Stimulated activated CD4-positive, alpha-beta T cell treated with anti-CD3 and anti-CD28 coated beads, Interleukin-1b, Interleukin-23, amount 100 ng/mL, for 1 hour (primary cell): ENCODE measurements around the gene CAVIN4.

Experiments used
- DNase-seq, 2 donors: peaks; one replicate each; pipeline ENCODE4 v3.0.0-alpha.2; 2020; ENCODE audit warnings: low read depth in 2 of 2

The CAVIN4 gene

DNA sequence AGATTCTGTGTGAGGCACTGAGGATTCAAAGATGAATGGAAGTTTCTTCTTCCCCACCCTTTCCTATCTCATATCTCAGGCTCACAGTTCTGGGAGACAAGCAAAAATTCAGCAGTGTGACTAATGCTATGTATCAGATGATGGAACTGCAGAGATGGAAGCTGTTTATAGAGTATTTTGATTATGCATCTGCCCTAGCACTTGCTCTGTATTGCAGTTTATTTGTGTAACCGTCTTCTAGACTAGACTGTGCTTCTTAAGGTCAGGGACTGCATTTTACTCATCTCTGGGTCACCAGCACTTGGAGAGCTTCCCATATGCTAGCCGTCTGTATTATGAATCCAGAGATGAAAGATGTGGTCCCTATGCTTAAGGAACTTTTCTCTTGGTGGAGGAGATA is 12.6 kb downstream of the CAVIN4 start:
- DNase-seq = no peak

DNA sequence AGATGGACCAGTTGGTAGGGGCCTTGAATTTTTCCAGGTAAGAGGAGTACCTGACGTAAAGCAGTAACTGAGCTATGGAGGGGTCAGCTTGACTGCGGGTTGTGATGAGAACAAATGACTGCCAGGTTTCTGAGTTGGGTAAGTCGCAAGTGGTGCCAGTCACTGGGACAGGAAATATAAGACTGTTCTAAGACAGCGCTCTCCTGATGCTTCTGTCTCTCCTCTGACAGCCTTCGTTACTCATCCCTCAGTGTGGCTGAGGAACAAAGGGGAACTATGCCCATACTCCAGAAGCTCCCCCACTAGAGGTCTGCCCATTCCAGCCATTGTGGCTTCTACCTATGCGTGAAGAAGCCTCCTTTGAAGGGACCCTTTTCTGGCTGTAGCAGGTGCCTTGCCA is 13.3 kb downstream of the CAVIN4 start:
- no peak for DNase-seq

DNA sequence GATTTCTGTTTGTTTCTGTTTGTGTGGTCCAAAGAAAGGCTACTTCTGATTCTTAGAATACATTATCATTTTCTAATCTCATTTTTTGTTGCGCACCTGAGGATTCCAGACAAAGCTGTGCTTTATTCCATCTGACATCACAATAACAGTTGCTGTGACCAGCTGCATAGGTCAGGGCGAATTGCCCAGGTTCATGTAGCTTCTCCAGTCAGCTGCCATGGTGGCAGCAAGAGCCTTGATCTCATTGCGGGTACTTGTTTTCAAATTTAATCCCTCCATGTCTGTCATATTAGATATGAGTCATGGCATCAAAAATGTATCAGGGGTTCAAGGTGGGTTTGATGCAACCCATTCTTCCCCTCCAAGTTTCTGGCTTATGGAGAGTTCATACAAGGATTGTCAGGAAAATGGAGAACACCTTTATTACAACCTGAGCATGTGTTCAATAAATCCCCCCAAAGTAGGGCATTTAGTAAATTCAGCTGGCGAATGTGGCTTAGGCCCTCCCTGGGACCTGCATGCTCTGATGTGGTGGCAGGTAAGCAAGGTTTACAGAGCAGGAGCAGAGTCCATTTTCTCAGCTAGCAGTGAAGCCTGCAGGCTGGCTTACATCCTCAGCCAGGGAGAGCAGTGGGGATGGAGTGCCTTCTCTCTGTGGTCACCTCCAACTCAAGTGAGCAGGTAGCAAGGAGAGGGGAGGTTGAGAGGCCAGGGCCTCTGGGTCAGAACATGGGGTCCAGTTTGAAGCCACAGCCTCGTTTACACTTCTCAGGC is 13.9 kb downstream of the CAVIN4 start:
- no peak for DNase-seq

DNA sequence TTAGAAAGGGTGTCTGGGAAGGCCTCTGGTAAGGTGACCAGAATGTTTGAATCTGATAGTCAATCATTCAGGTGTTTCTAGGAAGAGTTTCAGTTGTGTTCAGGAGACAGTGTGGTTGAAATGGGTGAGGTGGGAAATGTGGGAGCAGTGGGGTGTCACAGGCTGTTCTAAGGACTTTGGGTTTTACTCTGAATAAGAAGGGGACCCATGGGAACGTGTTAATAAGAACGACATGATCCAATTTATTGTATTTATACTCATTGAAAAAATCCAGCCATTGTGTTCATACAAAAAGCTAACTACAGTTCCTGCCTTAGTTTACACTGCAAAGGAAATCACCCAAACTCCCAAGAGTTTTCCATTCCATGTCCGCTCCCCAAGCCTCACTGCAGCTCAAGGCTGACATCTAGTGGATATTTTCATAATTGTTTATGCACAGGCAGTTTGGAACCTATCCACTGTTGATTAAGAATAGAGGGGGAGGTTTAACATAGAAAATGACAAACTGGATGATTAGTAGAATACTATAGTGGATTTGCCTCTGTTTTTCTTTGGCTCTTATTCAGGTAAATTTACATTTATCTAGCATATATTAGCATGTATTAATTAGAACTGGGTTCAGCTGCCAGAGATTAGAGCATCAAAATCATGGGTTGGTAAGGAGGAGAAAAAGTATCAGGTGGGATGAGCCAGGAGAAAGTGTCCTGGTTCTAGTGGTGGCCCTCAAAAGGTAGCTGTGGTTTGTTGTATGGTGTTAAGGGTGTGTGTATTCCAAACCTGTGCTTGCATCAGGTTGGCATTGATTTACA is 17.7 kb downstream of the CAVIN4 start:
- no peak for DNase-seq

DNA sequence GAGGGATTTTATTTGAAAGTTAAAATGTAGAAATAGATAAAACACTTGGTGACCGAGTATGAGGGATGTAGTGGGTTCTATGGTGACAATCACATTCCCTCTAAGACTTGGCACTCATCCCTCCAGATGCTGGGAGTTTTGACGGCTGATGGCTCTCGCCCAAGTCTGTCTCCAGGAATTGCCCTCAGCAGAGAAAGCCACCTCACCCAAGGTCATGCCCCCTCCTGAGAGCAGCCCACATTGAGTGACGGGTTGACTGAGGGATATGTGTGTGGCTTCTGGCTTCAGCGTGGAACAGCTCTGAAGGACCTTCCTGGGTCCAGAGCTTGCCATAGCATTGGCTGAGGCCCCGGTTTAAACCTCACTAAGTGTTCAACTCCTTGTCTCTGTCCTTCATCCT is 19.4 kb downstream of the CAVIN4 start:
- no peak for DNase-seq

DNA sequence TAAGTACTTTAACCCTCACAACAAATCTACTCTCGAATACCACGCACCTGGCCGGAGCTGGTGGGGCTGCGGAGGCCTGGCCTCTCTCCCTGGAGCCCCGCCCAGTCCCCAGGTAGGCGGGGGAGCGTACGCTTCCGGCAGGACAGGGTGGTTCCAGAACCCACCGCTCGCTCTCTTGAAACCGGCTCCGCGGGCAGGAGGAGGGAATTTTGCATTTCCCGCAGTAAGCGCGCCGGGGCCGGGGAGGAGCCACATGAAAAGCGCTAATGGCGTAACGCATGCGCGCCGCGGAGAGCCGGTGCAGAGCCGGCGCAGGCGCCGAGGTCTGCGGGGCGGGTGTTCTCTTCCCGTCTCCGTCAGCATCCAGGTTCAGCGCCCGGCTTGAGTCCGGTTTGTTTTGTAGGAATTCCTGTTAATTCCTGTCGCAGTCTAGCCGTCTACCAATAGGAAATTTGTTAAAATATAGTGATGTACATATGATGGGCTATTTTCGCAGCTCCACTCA is 20.8 kb downstream of the CAVIN4 start:
- peak; percentile 24 to 66 for DNase-seq

DNA sequence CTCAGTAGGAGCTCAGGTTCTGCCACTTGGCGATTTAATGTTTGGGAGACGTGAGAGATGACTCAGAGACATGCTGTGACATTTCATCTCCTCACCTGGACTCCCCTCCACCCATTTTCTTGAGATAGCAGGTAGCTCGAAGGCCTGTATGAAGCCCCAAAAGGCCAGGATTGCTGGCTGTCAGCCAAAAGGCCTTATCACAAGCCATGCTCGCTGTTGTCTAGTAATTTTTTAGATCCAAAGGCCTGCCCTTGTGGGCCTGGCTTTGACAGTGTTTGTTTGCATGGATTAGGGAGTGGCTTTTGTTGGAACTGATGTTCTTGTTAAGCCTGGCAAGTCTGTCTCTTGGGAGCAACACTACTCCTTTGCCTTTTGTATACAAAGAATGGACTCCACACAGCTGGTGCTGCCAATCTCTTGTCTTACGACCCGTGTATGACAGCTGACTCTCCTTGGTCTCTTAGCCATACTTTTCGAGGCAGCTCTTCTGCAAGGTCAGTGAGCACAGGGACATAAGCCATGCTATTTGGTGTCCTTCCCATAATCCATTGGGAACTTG is 22.7 kb downstream of the CAVIN4 start:
- DNase-seq = no peak

DNA sequence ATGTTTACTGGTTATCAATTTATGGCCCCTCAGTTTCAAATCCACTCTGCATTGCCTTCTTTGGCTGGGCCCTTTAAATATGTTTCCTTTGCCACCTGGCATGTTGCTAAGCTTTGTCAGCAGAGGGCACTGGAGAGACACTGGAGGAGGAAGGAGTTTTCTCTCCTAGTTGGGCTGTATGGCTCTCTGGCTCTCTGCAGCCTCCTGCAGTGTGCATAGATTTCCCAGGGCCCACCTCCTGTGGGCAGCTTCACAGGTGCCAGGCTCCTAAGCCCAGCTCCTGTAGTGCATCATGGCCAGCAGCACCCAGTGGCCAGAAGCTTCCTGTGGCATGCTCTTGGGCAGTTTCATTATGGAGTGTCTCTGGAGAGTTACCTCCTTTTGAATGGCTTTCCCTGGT is 23.3 kb downstream of the CAVIN4 start:
- DNase-seq = no peak

DNA sequence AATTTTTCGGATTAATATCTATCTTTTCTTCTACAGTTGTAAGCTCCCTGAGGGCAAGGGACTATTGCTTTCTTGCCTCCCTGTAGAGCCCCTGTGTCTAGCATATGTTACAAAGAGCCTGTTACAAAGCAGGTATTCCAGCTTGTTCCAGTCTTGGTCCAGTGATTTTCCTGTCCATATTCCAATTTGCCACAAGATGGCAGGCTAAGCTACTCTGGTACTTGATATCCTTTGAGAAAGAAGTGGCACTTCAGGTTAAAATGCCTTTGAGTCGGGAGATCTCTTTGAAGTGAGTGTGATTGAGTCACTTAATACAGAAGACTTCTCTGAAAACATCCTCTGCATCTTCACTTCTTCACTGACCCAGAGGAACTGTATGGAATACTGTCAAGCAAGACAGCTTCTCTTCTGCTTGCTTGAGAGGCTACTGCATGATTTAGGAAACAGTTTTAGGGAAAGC is 24.5 kb downstream of the CAVIN4 start:
- DNase-seq = no peak

DNA sequence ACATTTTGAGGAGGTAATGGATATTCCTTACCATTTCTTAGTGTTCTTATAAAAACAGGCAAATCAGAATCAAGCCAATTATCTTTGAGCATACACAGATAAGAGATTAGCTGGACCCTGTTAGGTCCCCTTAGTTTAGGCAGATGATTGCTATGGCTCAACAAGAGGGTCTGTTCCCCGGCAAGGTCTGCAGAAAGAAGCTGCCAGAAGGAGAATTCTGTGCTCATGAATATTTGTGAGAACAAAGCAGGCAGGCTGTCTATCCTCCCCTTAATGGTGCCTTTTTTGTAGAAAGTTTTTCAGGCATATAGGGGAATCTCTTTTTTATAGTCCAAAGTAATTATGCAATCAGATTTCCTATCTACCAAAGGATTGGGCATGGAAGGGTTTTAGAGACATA is 27.5 kb downstream of the CAVIN4 start:
- no peak for DNase-seq

DNA sequence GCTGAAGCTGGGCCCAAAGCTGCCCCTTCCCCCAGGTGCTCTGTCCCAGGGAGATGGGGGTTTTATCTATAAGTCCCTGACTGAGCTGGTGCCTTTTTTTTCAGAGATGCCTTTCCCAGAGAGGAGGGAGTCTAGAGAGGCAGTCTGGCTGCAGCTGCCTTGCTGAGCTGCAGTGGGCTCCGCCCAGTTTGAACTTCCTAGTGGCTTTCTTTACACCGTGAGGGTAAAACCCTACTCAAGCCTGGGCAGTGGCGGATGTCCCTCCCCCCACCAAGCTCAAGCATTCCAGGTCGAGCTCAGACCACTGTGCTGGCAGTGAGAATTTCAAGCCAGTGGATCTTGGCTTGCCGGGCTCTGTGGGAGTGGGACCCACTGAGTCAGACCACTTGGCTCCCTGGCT is 41.3 kb downstream of the CAVIN4 start:
- DNase-seq = no peak

DNA sequence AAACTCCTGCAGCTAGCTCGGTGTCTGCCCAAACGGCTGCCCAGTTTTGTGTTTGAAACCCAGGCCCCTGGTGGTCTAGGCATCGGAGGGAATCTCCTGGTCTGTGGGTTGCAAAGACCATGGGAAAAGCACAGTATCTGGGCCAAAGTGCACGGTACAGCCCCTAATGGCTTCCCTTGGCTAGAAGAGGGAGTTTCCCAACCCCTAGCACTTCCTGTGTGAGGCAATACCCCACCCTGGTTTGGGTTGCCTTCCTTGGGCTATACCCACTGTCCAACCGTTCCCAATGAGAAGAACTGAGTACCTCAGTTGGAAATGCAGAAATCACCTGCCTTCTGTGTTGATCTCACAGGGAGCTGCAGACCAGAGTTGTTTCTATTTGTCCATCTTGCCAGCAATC is 41.8 kb downstream of the CAVIN4 start:
- no peak for DNase-seq

DNA sequence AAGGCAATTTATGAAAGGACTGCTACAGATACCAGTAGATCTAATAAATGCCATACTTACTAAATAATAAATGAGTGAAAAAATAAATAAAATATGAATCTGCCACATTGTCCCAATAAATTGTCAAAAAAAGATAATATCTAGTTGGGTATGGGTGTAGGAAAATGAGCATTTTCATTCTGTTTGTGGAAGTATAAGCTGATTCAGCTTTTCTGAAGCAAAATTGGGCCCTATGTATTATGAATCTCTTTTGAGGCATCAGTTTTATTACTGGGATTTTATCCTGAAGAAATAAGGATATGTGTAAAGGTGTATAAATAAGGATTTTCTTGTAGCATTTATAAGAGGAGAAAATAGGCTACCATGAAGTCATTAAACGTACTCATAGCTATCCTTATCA is 46.1 kb downstream of the CAVIN4 start:
- DNase-seq = no peak

DNA sequence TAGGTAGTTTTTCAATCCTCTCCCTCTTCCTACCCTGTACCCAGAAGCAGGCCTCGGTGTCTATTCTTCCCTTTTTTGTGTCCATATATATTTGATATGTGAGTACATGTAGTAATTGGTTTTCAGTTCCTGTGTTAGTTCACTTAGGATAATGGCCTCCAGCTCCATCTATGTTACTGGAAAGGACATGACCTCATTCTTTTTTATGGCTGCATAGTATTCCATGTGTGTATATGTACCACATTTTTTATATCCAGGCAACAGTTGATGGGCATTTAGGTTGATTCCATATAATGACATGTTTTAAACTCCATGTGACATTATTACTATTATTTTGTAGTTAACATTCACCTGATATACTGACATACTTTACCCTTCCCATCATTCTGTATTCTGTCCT is 49.1 kb downstream of the CAVIN4 start:
- DNase-seq = no peak

DNA sequence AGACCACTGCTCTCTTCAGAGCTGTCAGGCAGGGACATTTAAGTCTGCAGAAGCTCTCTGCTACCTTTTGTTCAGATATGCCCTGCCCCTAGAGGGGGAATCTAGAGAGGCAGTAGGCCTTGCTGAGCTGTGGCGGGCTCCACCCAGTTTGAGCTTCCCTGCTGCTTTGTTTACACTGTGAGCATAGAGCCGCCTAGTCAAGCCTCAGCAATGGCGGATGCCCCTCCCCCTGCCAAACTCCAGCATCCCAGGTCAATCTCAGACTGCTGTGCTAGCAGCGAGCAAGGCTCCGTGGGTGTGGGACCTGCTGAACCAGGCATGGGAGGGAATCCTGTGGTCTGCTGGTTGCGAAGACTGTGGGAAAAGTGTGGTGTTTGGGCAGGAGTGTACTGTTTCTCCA is 59.9 kb downstream of the CAVIN4 start:
- no peak for DNase-seq
